Measurements from ENCODE around the gene PLN. TPM values are rescaled to one million over a fixed set of nuclear protein-coding genes. Genes with fewer than 3 reads are reported as not detected.

The PLN gene
- polyA plus RNA-seq (2012; ENCODE audit: insufficient read depth, insufficient read length, low read depth): not detected

GRCh38 chr6:118548136-118548535 is at the start of gene PLN:
PLN (plus strand) TSS chr6:118548296; CDS start chr6:118558922, 10,626 bp downstream.
- Histone ChIP-seq H3K4me3 (ENCODE audit: low read depth, low read length) (no peak within 1 kb of the TSS), H3K9me3 (no peaks in the 10 kb centered on the region), H3K4me1 (no peaks in the 10 kb centered on the region), H3K36me3 (no peaks in the 10 kb centered on the region), H3K27me3 (no peaks in the 10 kb centered on the region)
- no peak for DNase-seq
- TF ChIP-seq, protein P1, sequence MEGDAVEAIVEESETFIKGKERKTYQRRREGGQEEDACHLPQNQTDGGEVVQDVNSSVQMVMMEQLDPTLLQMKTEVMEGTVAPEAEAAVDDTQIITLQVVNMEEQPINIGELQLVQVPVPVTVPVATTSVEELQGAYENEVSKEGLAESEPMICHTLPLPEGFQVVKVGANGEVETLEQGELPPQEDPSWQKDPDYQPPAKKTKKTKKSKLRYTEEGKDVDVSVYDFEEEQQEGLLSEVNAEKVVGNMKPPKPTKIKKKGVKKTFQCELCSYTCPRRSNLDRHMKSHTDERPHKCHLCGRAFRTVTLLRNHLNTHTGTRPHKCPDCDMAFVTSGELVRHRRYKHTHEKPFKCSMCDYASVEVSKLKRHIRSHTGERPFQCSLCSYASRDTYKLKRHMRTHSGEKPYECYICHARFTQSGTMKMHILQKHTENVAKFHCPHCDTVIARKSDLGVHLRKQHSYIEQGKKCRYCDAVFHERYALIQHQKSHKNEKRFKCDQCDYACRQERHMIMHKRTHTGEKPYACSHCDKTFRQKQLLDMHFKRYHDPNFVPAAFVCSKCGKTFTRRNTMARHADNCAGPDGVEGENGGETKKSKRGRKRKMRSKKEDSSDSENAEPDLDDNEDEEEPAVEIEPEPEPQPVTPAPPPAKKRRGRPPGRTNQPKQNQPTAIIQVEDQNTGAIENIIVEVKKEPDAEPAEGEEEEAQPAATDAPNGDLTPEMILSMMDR (IDR thresholded peaks at IDR 0.05; ENCODE audit: low read depth, low read length): no peak

- no peaks in the 10 kb centered on the region for H3K9me3 ChIP-seq
- DNase-seq: no peak
- no peak overlapping the region for H3K4me3 ChIP-seq (ENCODE audit: low read depth, low read length)
- no peaks in the 10 kb centered on the region for H3K4me1 ChIP-seq
- TF ChIP-seq, protein P1 (IDR thresholded peaks at IDR 0.05; ENCODE audit: low read depth, low read length): no peak
- peaks cover 4% of the 10 kb centered on the region; the same call in 1 of the 2 replicates for H3K36me3 ChIP-seq
- H3K27me3 ChIP-seq: no peaks in the 10 kb centered on the region
These were observed 47.7 kb upstream of the PLN start for GRCh38 chr6:118500130-118501015.

DNA sequence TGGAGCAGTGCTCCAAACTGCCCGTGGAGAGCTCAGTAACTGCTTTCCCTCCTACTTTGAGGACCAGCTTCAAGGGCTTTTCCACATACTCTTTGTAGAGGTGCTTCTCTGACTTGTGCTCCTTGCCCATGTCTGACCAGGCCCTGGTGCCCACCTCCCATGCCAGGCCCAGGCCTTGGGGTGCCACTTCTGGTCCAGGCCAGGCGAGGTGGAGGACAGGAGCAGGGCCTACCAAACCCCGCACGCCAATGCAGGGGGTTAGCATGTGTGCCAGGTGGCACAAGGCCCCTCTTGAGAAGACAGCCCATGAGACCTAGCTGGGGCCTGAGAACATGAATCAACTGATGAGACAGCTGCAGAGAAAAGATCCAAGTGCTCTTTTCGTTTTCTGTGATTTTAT is 47.0 kb upstream of the PLN start:
- no peak for DNase-seq
- TF ChIP-seq, protein P1 (IDR thresholded peaks at IDR 0.05; ENCODE audit: low read depth, low read length): no peak
- no peaks in the 10 kb centered on the region for H3K36me3 ChIP-seq
- no peaks in the 10 kb centered on the region for H3K9me3 ChIP-seq
- H3K4me3 ChIP-seq (ENCODE audit: low read depth, low read length): no peak overlapping the region
- H3K4me1 ChIP-seq: no peaks in the 10 kb centered on the region
- no peaks in the 10 kb centered on the region for H3K27me3 ChIP-seq

- Histone ChIP-seq H3K9me3 (no peaks in the 10 kb centered on the region), H3K27me3 (no peaks in the 10 kb centered on the region), H3K4me3 (ENCODE audit: low read depth, low read length) (no peak overlapping the region), H3K4me1 (no peaks in the 10 kb centered on the region), H3K36me3 (no peaks in the 10 kb centered on the region)
- DNase-seq: no peak
- TF ChIP-seq, protein P1 (IDR thresholded peaks at IDR 0.05; ENCODE audit: low read depth, low read length): no peak
These were observed 46.3 kb upstream of the PLN start for GRCh38 chr6:118501765-118502164.

DNA sequence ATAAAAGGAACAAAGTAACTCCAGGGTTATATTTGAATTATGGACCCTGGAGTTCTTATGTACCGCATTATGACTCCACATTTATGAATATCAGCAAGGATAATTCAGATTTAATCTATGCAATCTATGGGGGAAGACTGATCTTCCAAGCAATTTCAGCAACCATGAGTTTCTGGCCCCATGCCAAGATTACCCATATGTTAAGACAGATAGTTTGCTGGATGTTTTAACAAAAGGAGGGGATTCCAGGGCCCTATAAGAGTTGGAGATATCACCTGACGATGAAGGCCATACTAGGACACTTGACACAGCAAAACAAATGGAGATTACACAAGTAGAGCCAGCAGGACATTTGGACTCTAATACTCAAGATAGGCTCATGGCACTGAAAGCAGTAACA is 45.9 kb upstream of the PLN start:
- H3K9me3 ChIP-seq: no peaks in the 10 kb centered on the region
- no peaks in the 10 kb centered on the region for H3K4me1 ChIP-seq
- H3K4me3 ChIP-seq (ENCODE audit: low read depth, low read length): no peak overlapping the region
- no peak for DNase-seq
- no peaks in the 10 kb centered on the region for H3K36me3 ChIP-seq
- TF ChIP-seq, protein P1 (IDR thresholded peaks at IDR 0.05; ENCODE audit: low read depth, low read length): no peak
- no peaks in the 10 kb centered on the region for H3K27me3 ChIP-seq

- Histone ChIP-seq H3K27me3 (no peaks in the 10 kb centered on the region), H3K4me3 (ENCODE audit: low read depth, low read length) (no peak overlapping the region), H3K36me3 (no peaks in the 10 kb centered on the region), H3K9me3 (no peaks in the 10 kb centered on the region), H3K4me1 (no peaks in the 10 kb centered on the region)
- TF ChIP-seq, protein P1 (IDR thresholded peaks at IDR 0.05; ENCODE audit: low read depth, low read length): no peak
- DNase-seq: no peak
These were observed 43.5 kb upstream of the PLN start for GRCh38 chr6:118504611-118505010.
